SH-SY5Y (cell line): ENCODE measurements around the gene CDH4.

Source experiments
- GATA2 ChIP-seq: IDR thresholded peaks from 2 replicates; pipeline ENCODE4 v1.6.1; 2011; ENCODE audit warnings: mild to moderate bottlenecking, low read depth, low read length
- GATA3 ChIP-seq: IDR thresholded peaks from 2 replicates; pipeline ENCODE4 v1.6.1; 2011; ENCODE audit warnings: low read depth, mild to moderate bottlenecking, low read length, moderate library complexity

DNA sequence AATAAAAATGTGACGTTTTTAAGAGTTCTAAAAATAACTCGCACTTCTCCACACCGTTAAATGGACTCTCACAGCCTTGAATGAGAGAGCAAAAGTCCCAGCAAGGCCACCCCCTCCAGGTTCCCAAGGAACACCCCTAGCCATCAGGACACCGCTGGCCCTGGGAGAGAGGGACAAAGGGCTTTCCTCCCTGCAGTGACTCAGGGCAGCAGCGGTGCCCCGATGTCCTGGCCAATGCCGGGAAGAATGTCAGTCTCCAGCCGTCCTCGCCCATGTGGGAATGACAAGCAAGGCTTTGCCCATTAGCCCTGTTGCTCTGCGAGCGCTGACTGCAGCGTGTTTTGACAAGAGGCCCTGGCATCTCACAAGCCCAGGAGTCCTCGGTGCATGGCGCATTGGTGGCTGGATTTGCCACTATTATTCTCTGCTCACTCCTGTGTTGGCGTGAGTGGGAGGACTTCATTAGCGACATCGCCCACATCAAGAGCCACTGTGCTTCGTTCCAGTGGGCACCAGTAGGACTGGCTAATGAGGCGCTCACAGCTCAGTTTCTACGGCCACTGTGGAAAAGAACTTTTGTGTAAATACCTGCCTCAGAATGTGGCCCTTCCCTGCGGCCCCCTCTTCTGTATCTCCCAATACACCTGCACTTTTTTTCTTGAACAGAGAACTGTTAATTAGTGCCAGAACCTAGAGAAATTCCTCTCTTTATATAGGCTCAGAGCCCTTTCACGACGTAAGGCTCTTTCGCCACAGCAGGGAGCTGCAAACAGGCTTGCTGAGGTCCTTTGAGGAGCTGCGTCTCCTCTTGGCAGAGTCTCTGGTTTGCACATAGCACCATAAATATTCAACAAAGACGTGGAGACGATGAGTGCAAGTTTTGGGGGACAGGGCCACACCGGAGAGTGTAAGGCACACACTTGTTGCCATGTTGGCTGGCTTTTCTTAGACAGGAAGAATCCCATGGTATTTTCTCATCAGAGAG is 477.0 kb downstream of the CDH4 start:
- TF ChIP-seq GATA2, result no peak
- no peak for TF ChIP-seq GATA3
